NCI-H1417 (cell line): ENCODE results near the gene ILK.

ENCODE experiments used
- DNase-seq, 3 experiments: peaks; one replicate each; lab custom pipeline; 2025; lab: John Stamatoyannopoulos, UW

Gene ILK

DNA sequence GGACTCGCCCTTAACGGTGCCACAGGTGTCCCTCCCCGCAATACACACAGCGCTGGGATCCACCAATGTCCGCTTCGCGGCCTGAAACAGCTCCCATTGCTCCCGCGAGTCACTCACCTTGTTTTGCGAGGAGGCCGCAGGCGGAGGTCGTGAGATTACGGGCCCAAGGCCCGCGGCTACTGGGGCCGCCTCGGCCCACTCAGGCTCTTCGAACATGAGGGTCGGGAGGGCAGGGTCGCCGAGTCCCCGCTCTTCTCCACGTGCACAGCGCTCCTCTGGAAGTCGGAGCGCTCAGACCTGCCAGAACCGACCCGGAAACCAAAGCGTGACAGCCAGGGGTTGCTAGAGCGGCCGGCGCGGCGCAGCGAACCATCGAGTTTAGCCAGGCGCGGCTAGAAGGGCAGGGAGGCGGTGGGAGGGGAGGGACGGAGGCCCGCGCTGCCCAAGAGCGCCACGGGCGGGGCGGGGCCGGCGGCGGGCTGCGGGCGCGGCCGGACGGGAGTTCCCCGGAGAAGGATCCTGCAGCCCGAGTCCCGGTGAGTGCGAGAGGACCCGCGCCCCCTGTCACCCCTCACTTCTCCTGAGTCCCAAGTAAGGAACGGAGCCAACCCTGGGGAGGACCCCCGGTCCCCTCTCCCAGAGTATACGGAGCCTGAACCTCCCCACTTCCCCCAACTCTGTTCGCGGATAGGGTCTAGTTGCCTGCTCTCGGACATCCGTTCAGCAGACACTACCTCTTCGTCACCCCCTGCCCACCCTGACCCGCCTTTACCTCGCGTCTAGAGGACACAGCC is at the start of gene ILK, which contains the start of gene RRP8:
Gene ILK (plus strand): TSS at position 488 of the 794 bp plus-strand sequence. CDS start 498 bp downstream, outside the sequence.
Gene RRP8 (minus strand): TSS at position 330 of the 794 bp plus-strand sequence. CDS start 114 bp downstream, at position 216.
- DNase-seq: peak; percentile 86 to 93 (median 86)

GRCh38 chr11:6554828-6555706 is 48.5 kb upstream of the ILK start:
- DNase-seq: no peak

DNA sequence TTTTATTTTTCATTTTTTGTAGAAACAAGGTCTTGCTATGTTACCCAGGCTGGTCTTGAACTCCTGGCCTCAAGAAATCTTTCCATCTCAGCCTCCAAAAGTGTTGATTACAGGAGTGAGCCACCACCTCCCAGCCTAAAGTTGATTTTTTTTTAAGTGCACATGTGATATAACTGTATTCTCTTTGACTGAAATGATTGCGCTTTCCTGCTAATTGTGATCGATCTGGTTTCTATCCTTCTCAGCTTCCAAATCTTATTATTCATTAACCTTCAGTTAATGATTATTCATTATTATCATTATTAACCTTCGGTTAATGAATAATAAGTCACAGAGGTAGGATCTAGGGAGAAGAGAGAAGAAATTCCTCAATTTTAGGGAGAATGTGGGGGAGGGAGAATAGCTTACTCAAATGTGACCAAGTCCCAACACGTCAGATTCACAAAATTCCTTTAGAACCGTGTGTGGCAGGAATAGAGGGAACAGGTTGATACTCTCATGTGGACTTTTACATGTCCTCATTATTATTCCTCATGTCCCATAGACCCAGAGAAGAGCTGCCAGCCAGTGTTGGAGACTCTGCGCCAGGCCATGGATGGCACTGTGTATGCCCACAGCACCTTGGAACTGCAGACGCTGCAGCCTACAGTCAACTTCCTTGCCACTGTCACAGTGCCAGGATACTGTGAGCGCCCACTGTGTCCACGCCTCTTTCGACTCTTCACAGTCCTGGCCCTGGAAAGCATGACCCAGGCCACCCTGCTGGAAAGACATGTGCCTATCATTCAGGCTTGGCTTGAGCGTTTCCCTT is 47.2 kb upstream of the ILK start:
- no peak for DNase-seq

DNA sequence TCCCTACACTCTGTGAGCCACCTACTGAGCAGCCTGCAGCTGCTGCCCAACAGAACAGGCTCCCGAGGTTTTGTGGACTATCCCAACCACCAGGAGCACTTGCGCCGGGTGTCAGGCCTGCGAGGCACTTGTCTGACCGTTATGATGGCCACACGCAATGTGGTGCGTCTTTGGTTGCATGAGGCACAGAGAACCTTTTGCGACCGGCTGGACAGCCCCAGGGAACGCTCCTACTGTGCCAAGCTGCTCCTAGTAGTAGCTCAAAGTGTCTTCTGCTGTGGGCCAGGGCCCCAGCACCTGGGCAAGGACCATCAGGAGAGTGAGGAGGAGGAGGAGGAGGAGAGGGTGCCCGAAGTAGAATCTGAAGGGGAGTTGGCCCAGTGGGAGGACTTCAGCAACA is 46.5 kb upstream of the ILK start:
- no peak for DNase-seq

GRCh38 chr11:6557761-6558674 is 45.6 kb upstream of the ILK start:
- DNase-seq: no peak

DNA sequence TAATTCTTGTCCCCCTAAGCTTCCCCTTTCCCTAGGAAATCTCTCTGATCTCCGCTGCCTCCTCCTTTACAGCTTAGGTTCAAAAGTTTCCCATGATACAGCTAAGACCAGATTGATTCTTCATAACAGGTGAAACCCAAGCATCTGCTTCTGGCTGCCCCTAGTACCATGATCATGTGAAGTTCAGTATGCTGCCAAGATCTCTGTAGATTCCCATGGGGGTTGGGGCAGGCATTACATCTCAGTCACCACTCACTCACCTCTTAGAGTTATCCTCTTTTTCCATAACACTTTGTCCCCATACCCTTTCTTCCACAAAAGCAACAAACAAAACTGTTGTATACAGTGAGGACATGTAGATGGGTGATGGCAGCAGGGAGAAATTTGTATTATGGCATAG is 44.2 kb upstream of the ILK start:
- DNase-seq: no peak

DNA sequence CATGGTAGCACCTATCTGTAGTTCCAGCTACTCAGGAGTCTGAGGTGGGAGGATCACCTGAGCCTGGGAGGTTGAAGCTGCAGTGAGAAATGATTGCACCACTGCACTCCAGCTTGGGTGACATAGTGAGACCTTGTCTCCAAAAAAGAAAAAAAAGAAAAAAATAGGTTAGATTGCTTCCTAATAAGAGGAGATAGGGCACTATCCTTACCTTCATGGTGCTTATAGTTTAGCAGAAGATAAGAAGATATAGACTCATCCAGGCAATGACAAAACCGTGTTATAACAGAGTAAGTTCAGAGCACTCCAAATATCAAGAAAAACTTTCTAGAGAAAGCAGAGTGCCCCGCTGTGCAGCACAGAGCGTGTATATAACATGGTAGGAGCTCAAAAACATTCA is 42.3 kb upstream of the ILK start:
- no peak for DNase-seq

- DNase-seq: no peak
Measured at GRCh38 chr11:6563121-6563619, 40.4 kb upstream of the ILK start.

DNA sequence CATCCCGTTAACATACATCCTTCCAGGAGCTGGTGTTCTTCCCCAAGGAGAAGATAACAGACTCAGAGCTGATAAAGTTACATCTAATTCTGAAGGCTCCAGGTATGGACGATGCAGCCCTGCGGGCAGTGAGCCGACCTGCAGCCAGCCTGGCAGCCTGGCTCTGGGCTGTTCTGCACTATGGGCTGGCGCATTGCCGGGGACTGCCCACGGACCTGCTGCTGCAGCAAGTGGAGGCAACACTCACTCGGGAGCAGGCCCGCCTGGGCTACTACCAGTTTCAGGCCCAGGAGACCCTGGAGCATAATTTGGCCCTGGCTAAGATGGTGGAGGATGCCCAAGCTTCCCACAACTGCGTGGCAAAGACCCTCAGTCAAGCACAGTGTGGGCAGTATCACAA is 39.9 kb upstream of the ILK start:
- DNase-seq: no peak

DNA sequence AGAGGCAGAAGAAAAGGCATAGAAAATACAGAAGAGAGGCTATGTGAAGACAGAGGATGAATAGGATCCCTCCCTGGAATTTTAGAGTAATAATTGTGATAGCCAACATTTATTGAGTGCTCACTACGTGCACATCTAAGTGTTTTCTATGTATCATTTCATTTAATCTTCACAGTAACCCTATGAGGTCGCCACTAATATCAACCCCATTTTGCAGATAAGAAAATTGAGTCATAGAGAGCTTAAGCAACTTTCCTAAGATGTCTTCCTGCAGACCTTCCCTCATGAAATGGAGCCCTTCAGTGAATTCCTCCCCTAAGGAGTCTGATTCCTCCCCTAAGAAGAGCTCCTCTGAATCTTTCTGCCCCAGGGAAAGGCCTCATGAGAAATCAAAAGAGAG is 38.2 kb upstream of the ILK start:
- DNase-seq: no peak

- DNase-seq: no peak
Measured at GRCh38 chr11:6565988-6566703, 37.4 kb upstream of the ILK start.

- DNase-seq: no peak
Measured at GRCh38 chr11:6566704-6567370, 36.7 kb upstream of the ILK start.

- DNase-seq: no peak
Measured at GRCh38 chr11:6567371-6567745, 36.2 kb upstream of the ILK start.

DNA sequence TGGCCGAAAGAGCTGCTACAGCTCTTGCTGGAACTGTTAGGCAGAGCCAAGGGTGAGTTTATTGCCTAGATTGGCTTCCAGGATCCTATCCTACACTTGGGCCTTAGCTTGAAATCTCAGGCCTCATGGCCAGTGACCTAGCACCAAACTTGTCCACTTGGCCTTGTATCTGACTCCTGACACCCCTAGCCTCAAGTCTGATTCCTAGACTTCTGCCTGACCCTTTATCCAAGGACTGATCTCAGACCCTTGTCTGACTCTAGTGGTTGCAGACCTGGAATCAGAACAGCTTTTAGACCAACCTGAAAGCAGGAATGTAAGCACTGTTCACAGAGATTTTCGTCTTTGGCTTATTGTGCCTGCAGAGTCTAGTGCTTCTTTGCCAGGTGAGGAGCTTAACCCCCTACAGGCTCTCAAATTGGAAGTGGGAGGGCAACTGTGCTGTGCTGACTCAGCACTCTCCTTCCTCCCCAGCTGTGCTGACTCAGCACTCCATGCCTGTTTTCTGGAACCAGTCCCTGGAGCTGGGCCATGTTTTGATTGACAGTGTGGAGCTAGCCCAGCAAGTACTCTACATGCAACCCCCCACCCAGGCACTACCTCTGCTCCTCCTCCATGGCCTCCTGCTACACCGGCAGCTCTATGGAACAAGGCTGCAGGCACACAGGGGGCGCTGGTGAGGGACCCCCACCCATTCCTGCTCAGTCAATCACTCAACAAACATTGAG is 35.2 kb upstream of the ILK start:
- DNase-seq: peak in 2 of 3 experiments; percentile 14 to 67

DNA sequence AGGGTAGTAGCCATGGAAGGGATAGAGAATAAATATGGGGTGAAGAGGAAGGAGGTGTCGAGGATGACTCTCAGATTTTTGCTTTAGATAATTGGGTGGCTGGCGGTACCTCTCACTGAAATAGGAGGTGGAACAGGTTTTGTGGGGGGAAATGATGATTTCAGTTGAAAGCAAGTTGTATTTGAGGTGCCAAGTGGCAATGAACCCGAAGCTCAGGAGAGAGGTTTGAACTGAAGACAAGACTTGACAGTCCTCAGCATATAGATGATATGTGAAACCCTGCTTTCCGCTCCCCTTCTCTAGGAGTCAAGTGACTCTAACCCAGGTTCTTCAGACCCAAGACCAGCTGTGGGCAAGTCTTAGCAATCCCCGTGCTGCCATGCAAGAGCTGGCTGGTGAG is 33.9 kb upstream of the ILK start:
- no peak for DNase-seq

GRCh38 chr11:6570691-6571427 is 32.7 kb upstream of the ILK start:
- no peak for DNase-seq

DNA sequence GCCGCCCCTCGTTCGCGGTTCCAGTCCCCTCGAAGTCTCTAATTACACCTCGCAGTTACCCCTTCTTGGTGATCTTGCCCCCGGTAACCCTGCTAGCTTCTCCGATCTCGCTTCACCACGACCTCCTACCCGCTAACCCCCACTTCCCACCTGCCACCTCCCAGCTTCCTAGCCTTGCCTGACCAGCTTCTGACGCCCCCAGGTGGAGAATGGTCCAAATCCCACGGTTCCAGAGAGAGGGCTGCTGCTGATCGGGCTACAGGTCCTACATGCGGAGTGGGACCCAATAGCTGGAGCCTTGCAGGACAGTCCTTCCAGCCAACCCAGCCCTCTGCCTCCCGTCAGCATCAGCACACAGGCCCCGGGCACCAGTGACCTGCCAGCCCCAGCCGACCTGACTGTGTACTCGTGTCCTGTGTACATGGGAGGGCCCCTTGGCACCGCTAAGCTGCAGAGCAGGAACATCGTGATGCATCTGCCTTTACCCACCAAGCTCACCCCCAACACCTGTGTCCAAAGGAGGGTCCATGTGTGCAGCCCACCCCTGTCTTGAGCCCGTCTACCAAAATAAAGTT is 32.1 kb upstream of the ILK start:
- no peak for DNase-seq

DNA sequence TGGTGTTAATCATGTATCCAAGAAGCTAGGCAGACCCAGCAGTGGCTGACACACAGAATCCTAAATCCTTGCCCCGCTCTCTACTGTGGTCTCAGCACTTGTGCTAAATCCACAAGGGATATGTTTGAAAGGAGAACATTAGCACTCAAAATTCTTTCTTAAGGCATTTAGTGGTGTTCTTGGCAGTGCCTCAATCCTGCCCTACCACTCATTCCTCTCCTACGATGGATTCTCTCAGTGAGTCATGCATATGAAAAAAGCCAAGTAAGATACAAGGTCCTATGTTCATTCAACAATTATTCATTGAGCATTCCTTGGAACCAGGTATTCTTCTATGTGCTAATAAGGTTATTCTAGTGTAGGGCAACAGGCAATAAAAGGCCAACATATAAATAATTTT is 31.4 kb upstream of the ILK start:
- no peak for DNase-seq
